HepG2 (cell line): ENCODE data around the gene KANSL3. TPM values are rescaled to one million over a fixed set of nuclear protein-coding genes. Genes with fewer than 3 reads are reported as not detected.

Experiments
- CEBPB ChIP-seq: IDR thresholded peaks from 2 replicates; pipeline ENCODE4 v1.6.1; 2011; ENCODE audit warnings: low read depth, low read length, improper control_type of control experiment, borderline replicate concordance
- GATAD2A ChIP-seq: IDR thresholded peaks from 2 replicates; pipeline ENCODE4 v1.6.1; 2016
- HINFP ChIP-seq: sonication (generic); formaldehyde crosslinking; IDR thresholded peaks from 2 replicates; pipeline ENCODE4 v1.4.0; 2020; ENCODE audit warnings: low read depth, mild to moderate bottlenecking, missing genetic modification reagents
- HNRNPLL ChIP-seq: fragments of 200-400 bp; formaldehyde crosslinking; IDR thresholded peaks from 2 replicates; pipeline ENCODE4 v1.6.1; 2017; ENCODE audit warnings: mild to moderate bottlenecking, low read depth, low read length; ENCODE audit not compliant: poor library complexity, severe bottlenecking
- JARID2 ChIP-seq: sonication (generic); formaldehyde crosslinking; IDR thresholded peaks from 2 replicates; pipeline ENCODE4 v1.8.1; 2023; ENCODE audit warnings: missing genetic modification reagents, inconsistent platforms; ENCODE audit not compliant: insufficient replicate concordance
- MLLT10 ChIP-seq: sonication (generic); formaldehyde crosslinking; IDR thresholded peaks from 2 replicates; pipeline ENCODE4 v1.4.0; 2020; ENCODE audit warnings: missing genetic modification reagents
- NONO ChIP-seq, 2 experiments: fragments of 450-650 bp in 1 of 2; sonication (generic) in 1 of 2; formaldehyde crosslinking in 1 of 2; IDR thresholded peaks in 1 of 2; conservative IDR thresholded peaks in 1 of 2; 2 replicates each; pipeline versions ENCODE4 v1.6.1 to v1.8.0; 2017 to 2022; ENCODE audit warnings: mild to moderate bottlenecking in 1 of 2, missing genetic modification reagents in 1 of 2, moderate library complexity in 1 of 2
- RNF2 ChIP-seq: fragments of 450-650 bp; conservative IDR thresholded peaks from 2 replicates; pipeline ENCODE4 v1.6.1; 2016; ENCODE audit warnings: low read depth
- SMARCE1 ChIP-seq: fragments of 450-650 bp; IDR thresholded peaks from 2 replicates; pipeline ENCODE4 v1.6.1; 2017; ENCODE audit warnings: borderline replicate concordance
- SMYD3 ChIP-seq: sonication (generic); formaldehyde crosslinking; IDR thresholded peaks from 2 replicates; pipeline ENCODE4 v1.8.1; 2023; ENCODE audit warnings: mild to moderate bottlenecking, missing genetic modification reagents
- TEAD2 ChIP-seq: sonication (generic); formaldehyde crosslinking; IDR thresholded peaks from 2 replicates; pipeline ENCODE4 v1.9.0; 2021; ENCODE audit warnings: missing genetic modification reagents
- THAP7 ChIP-seq: sonication (generic); formaldehyde crosslinking; IDR thresholded peaks from 2 replicates; pipeline ENCODE4 v1.8.1; 2023; ENCODE audit warnings: mild to moderate bottlenecking, missing genetic modification reagents
- YY1 ChIP-seq: IDR thresholded peaks from 2 replicates; pipeline ENCODE4 v1.6.1; 2011; ENCODE audit warnings: low read length, low read depth, moderate library complexity, mild to moderate bottlenecking; ENCODE audit not compliant: insufficient read depth, insufficient replicate concordance
- ZMYM4 ChIP-seq: sonication (generic); formaldehyde crosslinking; IDR thresholded peaks from 2 replicates; pipeline ENCODE4 v1.8.1; 2023; ENCODE audit warnings: mild to moderate bottlenecking, missing genetic modification reagents
- ZNF264 ChIP-seq: sonication (generic); formaldehyde crosslinking; IDR thresholded peaks from 2 replicates; pipeline ENCODE4 v1.4.0; 2020; ENCODE audit warnings: missing genetic modification reagents
- ZNF337 ChIP-seq: sonication (generic); formaldehyde crosslinking; IDR thresholded peaks from 2 replicates; pipeline ENCODE4 v1.5.1; 2020; ENCODE audit warnings: missing genetic modification reagents, low read depth, mild to moderate bottlenecking, borderline replicate concordance
- ZNF720 ChIP-seq: sonication (generic); formaldehyde crosslinking; IDR thresholded peaks from 2 replicates; pipeline ENCODE4 v1.4.0; 2020; ENCODE audit warnings: missing genetic modification reagents
- ZNF788 ChIP-seq: sonication (generic); formaldehyde crosslinking; IDR thresholded peaks from 2 replicates; pipeline ENCODE4 v1.5.0; 2020; ENCODE audit warnings: mild to moderate bottlenecking, missing genetic modification reagents, borderline replicate concordance
- ZSCAN30 ChIP-seq: sonication (generic); formaldehyde crosslinking; IDR thresholded peaks from 2 replicates; pipeline ENCODE4 v1.5.0; 2020; ENCODE audit warnings: mild to moderate bottlenecking, missing genetic modification reagents
- polyA plus RNA-seq, 8 experiments: library from polyadenylated mRNA; depleted of rRNA in 3 of 8; stranded (reverse) in 7 of 8; unstranded in 1 of 8; fragments of >200 nt; fragmentation: Illumina TruSeq in 4 of 8; extraction: Trizol in 4 of 8; gene quantifications; 2 replicates each; pipeline versions ENCODE4 v1.2.1 to v1.2.3, GENCODE V29; 2011 to 2016; ENCODE audit warnings: low read depth in 4 of 8, missing spikeins in 1 of 8, mixed read lengths in 1 of 8; ENCODE audit not compliant: insufficient read depth in 1 of 8
- total RNA-seq, 5 experiments: library from RNA; depleted of rRNA; stranded (reverse); fragments of >200 nt; fragmentation: Illumina TruSeq; extraction: Trizol; gene quantifications; 2 replicates each; pipeline ENCODE4 v1.2.3, GENCODE V29; 2016; ENCODE audit warnings: low read depth in 1 of 5
- TF ChIP-seq, protein P1 (sequence below): sonication (generic); IDR thresholded peaks from 2 replicates; pipeline ENCODE4 v1.6.1; 2016; ENCODE audit warnings: low read depth, borderline replicate concordance
- TF ChIP-seq, protein P2 (sequence below): sonication (generic); formaldehyde crosslinking; IDR thresholded peaks from 2 replicates; pipeline ENCODE4 v1.4.0; 2020; ENCODE audit warnings: missing genetic modification reagents, mild to moderate bottlenecking, borderline replicate concordance
- TF ChIP-seq, protein P3 (sequence below): sonication (generic); formaldehyde crosslinking; IDR thresholded peaks from 2 replicates; pipeline ENCODE4 v1.8.1; 2023; ENCODE audit warnings: mild to moderate bottlenecking, moderate library complexity, missing genetic modification reagents

The KANSL3 gene
- total and polyA plus RNA-seq, 2 of the 13 experiments (the other 11 are each of a cell fraction or from before 2014, with no cell fraction given): 20.8 to 37.3 TPM

GRCh38 chr2:96601382-96602292 is 36.5 kb downstream of the KANSL3 start (continued):
- peak; percentile 57; the same call in 1 of the 2 replicates for TF ChIP-seq HINFP (CRISPR knock-in tag)
- TF ChIP-seq ZNF788: peak; percentile 96; the same call in 1 of the 2 replicates
- no peak for TF ChIP-seq THAP7
- TF ChIP-seq, protein P1, sequence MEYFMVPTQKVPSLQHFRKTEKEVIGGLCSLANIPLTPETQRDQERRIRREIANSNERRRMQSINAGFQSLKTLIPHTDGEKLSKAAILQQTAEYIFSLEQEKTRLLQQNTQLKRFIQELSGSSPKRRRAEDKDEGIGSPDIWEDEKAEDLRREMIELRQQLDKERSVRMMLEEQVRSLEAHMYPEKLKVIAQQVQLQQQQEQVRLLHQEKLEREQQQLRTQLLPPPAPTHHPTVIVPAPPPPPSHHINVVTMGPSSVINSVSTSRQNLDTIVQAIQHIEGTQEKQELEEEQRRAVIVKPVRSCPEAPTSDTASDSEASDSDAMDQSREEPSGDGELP: peak; percentile 98
- no peak for TF ChIP-seq RNF2
- no peak for TF ChIP-seq ZSCAN30 (CRISPR knock-in tag)
- no peak for TF ChIP-seq ZNF720 (CRISPR knock-in tag)
- no peak; the same call in 1 of the 2 replicates for TF ChIP-seq ZNF337 (CRISPR knock-in tag)
- TF ChIP-seq SMYD3 (CRISPR knock-in tag): no peak
- no peak for TF ChIP-seq MLLT10 (CRISPR knock-in tag)
- no peak for TF ChIP-seq SMARCE1
- TF ChIP-seq CEBPB: peak; percentile 92
- TF ChIP-seq ZMYM4: peak; percentile 86
- no peak for TF ChIP-seq HNRNPLL
- no peak for TF ChIP-seq JARID2 (CRISPR knock-in tag)
- no peak for TF ChIP-seq YY1
- TF ChIP-seq GATAD2A (CRISPR knock-in tag): peak; percentile 97
- TF ChIP-seq, protein P2, sequence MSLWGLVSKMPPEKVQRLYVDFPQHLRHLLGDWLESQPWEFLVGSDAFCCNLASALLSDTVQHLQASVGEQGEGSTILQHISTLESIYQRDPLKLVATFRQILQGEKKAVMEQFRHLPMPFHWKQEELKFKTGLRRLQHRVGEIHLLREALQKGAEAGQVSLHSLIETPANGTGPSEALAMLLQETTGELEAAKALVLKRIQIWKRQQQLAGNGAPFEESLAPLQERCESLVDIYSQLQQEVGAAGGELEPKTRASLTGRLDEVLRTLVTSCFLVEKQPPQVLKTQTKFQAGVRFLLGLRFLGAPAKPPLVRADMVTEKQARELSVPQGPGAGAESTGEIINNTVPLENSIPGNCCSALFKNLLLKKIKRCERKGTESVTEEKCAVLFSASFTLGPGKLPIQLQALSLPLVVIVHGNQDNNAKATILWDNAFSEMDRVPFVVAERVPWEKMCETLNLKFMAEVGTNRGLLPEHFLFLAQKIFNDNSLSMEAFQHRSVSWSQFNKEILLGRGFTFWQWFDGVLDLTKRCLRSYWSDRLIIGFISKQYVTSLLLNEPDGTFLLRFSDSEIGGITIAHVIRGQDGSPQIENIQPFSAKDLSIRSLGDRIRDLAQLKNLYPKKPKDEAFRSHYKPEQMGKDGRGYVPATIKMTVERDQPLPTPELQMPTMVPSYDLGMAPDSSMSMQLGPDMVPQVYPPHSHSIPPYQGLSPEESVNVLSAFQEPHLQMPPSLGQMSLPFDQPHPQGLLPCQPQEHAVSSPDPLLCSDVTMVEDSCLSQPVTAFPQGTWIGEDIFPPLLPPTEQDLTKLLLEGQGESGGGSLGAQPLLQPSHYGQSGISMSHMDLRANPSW (CRISPR knock-in tag): no peak
- TF ChIP-seq ZNF264 (CRISPR knock-in tag): peak; percentile 90; the same call in 1 of the 2 replicates
- TF ChIP-seq TEAD2: no peak
- TF ChIP-seq, protein P3, sequence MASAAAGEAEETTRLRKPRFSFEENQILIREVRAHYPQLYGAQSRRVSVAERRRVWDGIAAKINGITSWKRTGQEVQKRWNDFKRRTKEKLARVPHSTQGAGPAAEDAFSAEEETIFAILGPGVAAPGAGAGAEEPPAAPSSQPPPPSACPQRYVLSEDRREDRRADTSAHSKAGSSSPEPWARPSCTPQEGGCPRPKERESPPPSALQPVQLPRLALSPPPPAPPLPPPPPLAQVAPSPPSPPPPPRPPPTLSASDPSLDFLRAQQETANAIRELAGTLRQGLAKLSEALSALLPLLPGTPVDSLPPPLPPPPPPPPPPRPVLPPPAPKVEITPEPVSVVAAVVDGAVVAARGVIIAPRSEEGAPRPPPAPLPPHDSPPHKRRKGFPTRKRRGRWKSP (CRISPR knock-in tag): no peak
- TF ChIP-seq NONO (IDR thresholded peaks at IDR 0.05): no peak
- peak; percentile 88 for TF ChIP-seq NONO (CRISPR knock-in tag; conservative IDR thresholded peaks at IDR 0.05)
